ENCODE results near the gene ALCAM.

The ALCAM gene

GRCh38 chr3:105480768-105481167 is 114.1 kb downstream of the ALCAM start:
- DNase-seq = no peak

GRCh38 chr3:105483476-105483875 is 116.8 kb downstream of the ALCAM start:
- DNase-seq = no peak

GRCh38 chr3:105490045-105490444 is 123.3 kb downstream of the ALCAM start:
- DNase-seq = no peak

GRCh38 chr3:105493305-105493892 is 126.7 kb downstream of the ALCAM start:
- no peak for DNase-seq

- no peak for DNase-seq
These were observed 128.3 kb downstream of the ALCAM start for GRCh38 chr3:105495021-105495420.

GRCh38 chr3:105496343-105496742 is 129.6 kb downstream of the ALCAM start:
- no peak for DNase-seq

GRCh38 chr3:105497386-105497785 is 130.7 kb downstream of the ALCAM start:
- no peak for DNase-seq

GRCh38 chr3:105499961-105500360 is 133.3 kb downstream of the ALCAM start:
- DNase-seq = no peak

- peak in 2 of 58 donors; percentile 16 to 36 for DNase-seq
These were observed 135.6 kb downstream of the ALCAM start for GRCh38 chr3:105502333-105502732.

- DNase-seq = no peak
These were observed 136.5 kb downstream of the ALCAM start for GRCh38 chr3:105503191-105503593.

- peak in 3 of 58 donors; percentile 8 to 43 (median 9) for DNase-seq
These were observed 137.8 kb downstream of the ALCAM start for GRCh38 chr3:105504440-105504951.

GRCh38 chr3:105505170-105505569 is 138.5 kb downstream of the ALCAM start:
- DNase-seq = no peak

GRCh38 chr3:105511031-105511430 is 144.3 kb downstream of the ALCAM start:
- no peak for DNase-seq

GRCh38 chr3:105512061-105512460 is 145.4 kb downstream of the ALCAM start:
- no peak for DNase-seq

GRCh38 chr3:105513042-105513441 is 146.3 kb downstream of the ALCAM start:
- no peak for DNase-seq

GRCh38 chr3:105513886-105514285 is 147.2 kb downstream of the ALCAM start:
- DNase-seq = no peak

GRCh38 chr3:105515372-105515771 is 148.7 kb downstream of the ALCAM start:
- no peak for DNase-seq

GRCh38 chr3:105516972-105517371 is 150.3 kb downstream of the ALCAM start:
- DNase-seq = peak in 2 of 58 donors; percentile 8 to 23

GRCh38 chr3:105518203-105518602 is 151.5 kb downstream of the ALCAM start:
- no peak for DNase-seq

- peak in 8 of 58 donors; percentile 5 to 79 (median 20) for DNase-seq
These were observed 152.2 kb downstream of the ALCAM start for GRCh38 chr3:105518806-105519418.

- no peak for DNase-seq
These were observed 155.1 kb downstream of the ALCAM start for GRCh38 chr3:105521770-105522169.

GRCh38 chr3:105523501-105523900 is 156.8 kb downstream of the ALCAM start:
- no peak for DNase-seq

GRCh38 chr3:105525531-105525930 is 158.8 kb downstream of the ALCAM start:
- no peak for DNase-seq
